Mesodermal cell (in vitro differentiated cells): Measurements from ENCODE around the gene TSNAX.
"Not testable (repeated sequence)": the region's sequence is repeated elsewhere in the genome, so short reads cannot be mapped to it uniquely, and the experiment has no call there.

Source experiments
- H3K27ac ChIP-seq: 2 replicates; pipeline ENCODE4 v1.7.0; 2013; ENCODE audit warnings: mild to moderate bottlenecking, low read depth, low read length, moderate library complexity; ENCODE audit not compliant: severe bottlenecking
- H3K36me3 ChIP-seq: 2 replicates; pipeline ENCODE4 v1.7.1; 2013; ENCODE audit warnings: mild to moderate bottlenecking, low read length, moderate library complexity; ENCODE audit not compliant: control insufficient read depth, insufficient read depth
- H3K4me1 ChIP-seq: one replicate; pipeline ENCODE4 v1.7.1; 2013; ENCODE audit warnings: mild to moderate bottlenecking, low read length; ENCODE audit not compliant: insufficient read depth, control insufficient read depth, poor library complexity, severe bottlenecking
- H3K4me3 ChIP-seq: 2 replicates; pipeline ENCODE4 v1.7.0; 2013; ENCODE audit warnings: low read length, control low read depth, mild to moderate bottlenecking; ENCODE audit not compliant: insufficient read depth, poor library complexity, severe bottlenecking; ENCODE audit errors: extremely low read depth
- H3K9me3 ChIP-seq: 2 replicates; pipeline ENCODE4 v1.7.1; 2013; ENCODE audit warnings: mild to moderate bottlenecking, low read length, moderate library complexity; ENCODE audit not compliant: control insufficient read depth
- WGBS, 2 experiments: methylation state at CpG; one replicate each; pipeline ENCODE4 v1.1.5; 2013; ENCODE audit warnings: missing lambda C conversion rate in 2 of 2; ENCODE audit not compliant: insufficient coverage in 2 of 2; 5-methylcytosine and 5-hydroxymethylcytosine counted together

The TSNAX gene

DNA sequence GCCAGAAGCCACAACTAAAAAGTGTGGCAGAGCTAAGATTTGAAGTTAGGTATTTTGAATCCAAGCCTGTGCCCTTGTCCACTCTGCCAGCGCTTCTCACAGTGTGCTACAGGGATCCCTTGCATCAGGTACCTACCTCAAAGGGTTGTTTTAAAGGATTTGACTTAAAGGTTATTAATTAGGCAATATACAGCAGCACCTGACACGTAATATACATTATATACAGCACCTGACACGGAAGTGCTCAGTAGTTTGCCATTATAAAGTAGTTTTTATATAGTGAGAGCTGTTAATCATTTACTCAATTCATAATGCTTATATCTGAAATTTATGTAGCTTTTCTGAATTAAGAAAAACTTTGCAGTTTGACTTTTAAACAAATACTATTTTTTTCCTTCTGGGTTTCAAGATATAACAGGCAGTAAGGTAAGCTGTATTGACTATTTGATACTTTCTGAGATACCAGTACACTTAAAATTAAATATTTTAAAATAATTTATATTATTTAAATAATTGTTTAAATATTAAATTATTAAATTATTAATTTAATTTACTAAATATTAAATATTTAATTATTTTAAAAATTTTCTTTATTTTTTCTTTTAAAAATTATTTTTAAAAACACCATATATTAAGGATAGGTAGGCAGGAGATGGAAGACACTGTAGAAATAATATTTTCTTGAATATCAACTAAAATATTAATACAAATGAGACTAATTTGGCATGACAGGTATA is 33.3 kb downstream of the TSNAX start:
- Histone ChIP-seq H3K36me3 (peaks cover 31% of the 10 kb centered on the region), H3K9me3 (no peaks in the 10 kb centered on the region), H3K4me1 (no peaks in the 10 kb centered on the region), H3K4me3 (no peak overlapping the region), H3K27ac (no peak overlapping the region)
- 100% methylated on average over 1 of the region's 3 CpGs; no CpG with 5 or more reads in 1 of the 2 experiments for WGBS, 2 experiments

DNA sequence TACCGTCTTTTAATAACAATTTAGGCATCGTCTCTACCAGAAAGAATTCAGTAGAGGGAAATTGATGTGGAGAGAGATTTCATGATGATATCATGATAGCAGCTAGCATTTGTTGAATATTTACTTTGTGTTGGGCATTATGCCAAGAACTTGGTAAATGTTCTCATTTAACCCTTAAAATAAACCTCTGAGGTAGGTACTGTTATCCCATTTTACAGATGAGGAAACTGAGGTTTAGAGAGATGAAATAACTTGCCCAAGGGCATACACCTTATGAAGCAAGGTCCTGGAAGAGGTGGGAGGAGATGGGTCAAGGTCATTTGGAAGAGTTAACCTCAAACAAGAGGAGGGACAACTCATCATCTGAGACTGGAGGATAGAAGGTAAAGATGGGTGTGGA is 34.8 kb downstream of the TSNAX start:
- Histone ChIP-seq H3K9me3 (no peaks in the 10 kb centered on the region), H3K4me1 (no peaks in the 10 kb centered on the region), H3K4me3 (no peak overlapping the region), H3K27ac (no peak overlapping the region), H3K36me3 (peaks cover 36% of the 10 kb centered on the region)
- WGBS, 2 experiments = no CpG with 5 or more reads among the region's 2 CpGs

DNA sequence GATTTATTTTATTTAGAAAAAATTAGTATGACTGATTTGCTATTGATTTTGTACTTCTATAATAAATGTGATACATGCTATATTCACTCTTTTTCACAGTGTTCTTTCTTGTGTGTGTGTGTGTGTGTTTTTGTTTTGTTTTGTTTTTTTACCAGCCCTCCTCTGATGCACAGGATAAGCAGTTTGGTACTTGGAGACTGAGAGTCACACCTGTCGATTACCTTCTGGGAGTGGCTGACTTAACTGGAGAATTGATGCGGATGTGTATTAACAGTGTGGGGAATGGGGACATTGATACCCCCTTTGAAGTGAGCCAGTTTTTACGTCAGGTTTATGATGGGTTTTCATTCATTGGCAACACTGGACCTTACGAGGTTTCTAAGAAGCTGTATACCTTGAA is 35.9 kb downstream of the TSNAX start:
- 96 to 97% methylated on average over 4 of the region's 4 CpGs for WGBS, 2 experiments
- H3K36me3 ChIP-seq = peaks cover 41% of the 10 kb centered on the region
- H3K27ac ChIP-seq = no peak overlapping the region
- no peaks in the 10 kb centered on the region for H3K4me1 ChIP-seq
- no peaks in the 10 kb centered on the region for H3K9me3 ChIP-seq
- no peak overlapping the region for H3K4me3 ChIP-seq

DNA sequence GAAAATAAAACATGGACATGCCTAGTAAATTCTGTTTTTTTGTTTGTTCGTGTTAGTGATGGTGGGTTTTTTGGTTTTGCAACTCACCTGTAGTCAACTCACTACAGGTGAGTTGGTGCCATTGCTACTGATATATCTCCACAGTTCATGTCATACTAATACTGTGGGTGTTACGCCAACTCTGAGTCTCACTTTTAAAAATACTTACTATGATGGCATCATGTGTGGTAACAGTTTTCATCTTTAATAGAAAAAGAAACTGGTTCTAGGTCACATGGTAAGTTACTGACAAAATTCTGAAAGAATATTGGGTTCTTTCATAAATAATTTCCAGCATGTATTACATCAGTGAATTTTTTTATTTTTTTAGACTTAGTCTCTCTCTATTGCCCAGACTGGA is 38.0 kb downstream of the TSNAX start:
- Histone ChIP-seq H3K4me3 (no peak overlapping the region), H3K27ac (no peak overlapping the region), H3K9me3 (no peaks in the 10 kb centered on the region), H3K4me1 (no peaks in the 10 kb centered on the region), H3K36me3 (peaks cover 41% of the 10 kb centered on the region)
- no CpG with 5 or more reads among the region's 2 CpGs for WGBS, 2 experiments

DNA sequence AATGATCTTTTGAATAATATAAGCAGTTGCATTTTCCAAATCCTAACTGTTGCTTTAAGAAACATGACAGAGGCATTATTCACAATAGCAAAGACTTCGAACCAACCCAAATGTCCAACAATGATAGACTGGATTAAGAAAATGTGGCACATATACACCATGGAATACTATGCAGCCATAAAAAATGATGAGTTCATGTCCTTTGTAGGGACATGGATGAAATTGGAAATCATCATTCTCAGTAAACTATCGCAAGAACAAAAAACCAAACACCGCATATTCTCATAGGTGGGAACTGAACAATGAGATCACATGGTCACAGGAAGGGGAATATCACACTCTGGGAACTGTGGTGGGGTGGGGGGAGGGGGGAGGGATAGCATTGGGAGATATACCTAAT is 41.8 kb downstream of the TSNAX start:
- H3K36me3 ChIP-seq = peaks cover 20% of the 10 kb centered on the region
- H3K9me3 ChIP-seq, H3K4me1 ChIP-seq, H3K27ac ChIP-seq, H3K4me3 ChIP-seq: not testable (repeated sequence)
- WGBS, 2 experiments = no CpG with 5 or more reads among the region's 3 CpGs

DNA sequence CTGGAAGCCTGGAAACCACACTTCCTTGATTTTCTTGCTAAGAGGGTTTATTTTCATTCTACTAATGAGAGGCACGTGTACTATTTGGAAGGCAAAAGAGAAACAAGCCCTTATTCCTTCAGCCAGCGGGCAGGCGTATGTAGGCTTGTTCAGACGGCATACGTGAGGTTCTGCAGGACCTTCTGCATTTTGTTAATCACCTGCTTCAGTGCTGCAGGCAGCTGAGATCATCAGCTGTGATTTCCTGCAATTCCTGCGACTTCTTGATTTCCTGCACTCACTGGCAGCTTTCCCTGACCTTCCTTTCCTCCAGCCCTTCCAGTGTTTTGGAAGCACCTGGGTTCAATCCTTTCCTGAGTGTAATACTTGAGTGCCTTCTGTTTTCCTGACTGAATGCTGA is 43.4 kb downstream of the TSNAX start:
- Histone ChIP-seq H3K4me3 (no peak overlapping the region), H3K9me3 (no peaks in the 10 kb centered on the region), H3K36me3 (peaks cover 20% of the 10 kb centered on the region), H3K27ac (no peak overlapping the region), H3K4me1 (no peaks in the 10 kb centered on the region)
- WGBS, 2 experiments = 88 to 92% methylated on average over 5 to 6 of the region's 6 CpGs

DNA sequence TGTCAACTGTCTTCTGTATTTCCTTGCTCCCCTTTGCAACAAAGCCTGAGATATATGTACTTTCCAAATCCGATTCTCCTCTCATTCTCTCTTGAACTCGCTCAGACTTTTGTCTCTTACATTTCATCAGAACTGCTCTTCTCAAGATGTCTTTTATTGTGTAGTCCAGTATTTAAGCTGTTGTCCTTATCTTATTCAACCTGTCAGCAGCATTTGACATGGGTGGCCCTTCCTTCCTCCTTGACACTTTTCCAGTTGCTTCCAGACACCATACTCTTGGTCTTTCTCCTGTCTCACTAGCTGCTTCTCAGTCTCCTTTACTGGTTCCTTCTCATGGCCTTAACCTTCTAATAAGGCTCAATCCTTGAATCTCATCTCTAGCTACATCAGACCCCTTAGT is 47.0 kb downstream of the TSNAX start:
- Histone ChIP-seq H3K9me3 (no peaks in the 10 kb centered on the region), H3K4me1 (no peaks in the 10 kb centered on the region)
- WGBS, 2 experiments = 100% methylated on average over 1 of the region's 2 CpGs; no CpG with 5 or more reads in 1 of the 2 experiments

DNA sequence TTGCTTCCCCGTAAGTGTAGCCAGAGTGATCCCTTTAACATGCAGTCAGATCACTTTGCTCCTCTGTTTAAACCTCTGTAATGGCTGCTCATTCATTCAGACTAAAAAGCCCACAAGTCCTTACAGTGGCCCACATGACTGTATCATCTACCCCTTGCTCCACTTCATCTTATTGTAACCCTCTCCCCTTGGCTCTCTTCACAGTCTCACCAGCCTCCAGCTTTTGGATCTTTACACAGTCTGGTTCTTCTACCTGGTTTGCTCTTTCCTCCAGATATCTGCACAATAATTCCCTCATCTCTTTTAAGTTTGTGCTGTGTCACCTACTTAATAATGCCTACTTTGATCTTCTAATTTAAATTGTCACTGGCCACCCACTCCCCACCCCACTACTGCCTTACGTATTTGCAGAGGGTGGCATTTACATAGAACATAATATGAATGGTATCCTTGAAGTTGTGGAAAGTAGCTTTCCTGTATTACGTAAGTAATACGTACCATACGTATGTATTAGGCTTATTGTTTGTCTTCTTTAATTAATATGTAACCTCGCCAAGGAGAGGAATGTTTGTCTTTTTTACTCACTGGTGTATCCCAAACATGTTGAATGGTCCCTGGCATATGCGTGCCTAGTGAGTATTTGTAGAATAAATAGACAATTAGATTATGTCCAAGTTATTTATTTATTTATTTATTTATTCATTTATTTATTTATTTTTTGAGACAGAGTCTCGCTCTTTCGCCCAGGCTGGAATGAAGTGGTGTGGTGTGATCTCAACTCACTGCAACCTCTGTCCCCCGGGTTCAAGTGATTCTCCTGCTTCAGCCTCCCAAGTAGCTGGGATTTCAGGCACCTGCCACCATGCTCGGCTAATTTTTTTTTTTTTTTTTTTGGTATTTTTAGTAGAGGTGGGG is 48.6 kb downstream of the TSNAX start:
- WGBS, 2 experiments = 92 to 100% methylated on average over 3 to 6 of the region's 11 CpGs
- no peak overlapping the region for H3K4me3 ChIP-seq
- no peaks in the 10 kb centered on the region for H3K36me3 ChIP-seq
- H3K9me3 ChIP-seq = no peaks in the 10 kb centered on the region
- H3K4me1 ChIP-seq = no peaks in the 10 kb centered on the region
- no peak overlapping the region for H3K27ac ChIP-seq

More for the DNA sequence above, 47.0 kb downstream of the TSNAX start:
- Histone ChIP-seq H3K27ac (no peak overlapping the region), H3K36me3 (no peaks in the 10 kb centered on the region), H3K4me3 (no peak overlapping the region)

DNA sequence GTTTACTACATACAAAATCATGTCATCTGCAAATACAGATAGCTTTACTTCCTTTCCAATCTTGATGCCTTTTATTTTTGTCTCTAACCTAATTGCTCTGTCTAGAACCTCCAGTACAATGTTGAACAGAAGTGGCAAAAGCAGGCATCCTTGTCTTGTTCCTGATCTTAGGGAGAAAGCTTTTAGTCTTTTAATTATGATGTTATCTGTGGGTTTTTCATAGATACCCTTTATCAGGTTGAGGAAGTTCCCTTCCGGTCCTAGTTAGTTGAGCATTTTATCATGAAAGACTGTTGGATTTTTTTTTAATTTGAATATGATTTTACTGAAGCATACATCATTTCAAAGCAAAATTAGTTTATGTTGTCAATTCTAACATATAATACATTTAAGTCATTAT is 52.4 kb downstream of the TSNAX start:
- no peaks in the 10 kb centered on the region for H3K36me3 ChIP-seq
- H3K9me3 ChIP-seq = no peaks in the 10 kb centered on the region
- no peak overlapping the region for H3K4me3 ChIP-seq
- WGBS, 2 experiments = no CpG with 5 or more reads among the region's 1 CpG
- no peak overlapping the region for H3K27ac ChIP-seq
- H3K4me1 ChIP-seq = no peaks in the 10 kb centered on the region

DNA sequence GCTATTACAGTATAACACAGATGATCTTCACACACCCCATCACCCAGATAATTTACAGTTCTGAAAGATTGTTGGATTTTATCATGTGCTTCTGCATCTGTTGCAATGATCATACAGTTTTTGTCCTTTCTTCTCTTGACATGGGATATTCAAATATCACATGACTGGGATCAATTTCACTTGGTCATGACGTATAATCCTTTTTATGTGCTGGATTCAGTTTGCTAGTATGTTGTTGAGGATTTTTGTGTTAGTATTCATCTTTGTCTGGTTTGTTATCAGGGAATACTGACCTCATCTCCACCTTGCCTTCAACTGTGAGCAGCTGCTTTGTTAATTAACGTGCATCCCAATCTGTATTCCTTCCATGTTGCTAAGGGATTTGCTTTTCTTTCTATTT is 53.4 kb downstream of the TSNAX start:
- Histone ChIP-seq H3K4me1 (no peaks in the 10 kb centered on the region), H3K27ac (no peak overlapping the region), H3K36me3 (no peaks in the 10 kb centered on the region), H3K9me3 (no peaks in the 10 kb centered on the region), H3K4me3 (no peak overlapping the region)
- 80% methylated on average over 1 of the region's 2 CpGs; no CpG with 5 or more reads in 1 of the 2 experiments for WGBS, 2 experiments

DNA sequence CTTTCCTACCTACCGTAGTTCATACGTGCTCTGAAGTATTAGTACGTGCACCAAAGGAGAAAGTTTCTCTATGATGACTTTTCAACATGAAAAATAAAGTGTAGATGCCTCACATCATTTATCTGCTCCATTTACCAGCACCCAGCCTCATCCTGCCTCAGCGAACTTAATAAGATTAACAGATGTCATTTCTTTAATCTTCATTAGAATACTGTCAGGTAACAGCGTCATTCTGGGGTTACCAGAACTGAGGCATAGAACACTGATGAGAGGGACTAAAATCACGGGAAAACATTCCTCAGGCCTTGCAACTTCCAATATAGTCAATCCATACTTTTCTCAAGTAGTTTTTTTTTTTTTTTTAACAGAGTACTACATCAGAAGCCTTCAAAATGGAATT is 54.9 kb downstream of the TSNAX start:
- no peaks in the 10 kb centered on the region for H3K36me3 ChIP-seq
- no peak overlapping the region for H3K4me3 ChIP-seq
- no peaks in the 10 kb centered on the region for H3K4me1 ChIP-seq
- no peak overlapping the region for H3K27ac ChIP-seq
- WGBS, 2 experiments = 89 to 100% methylated on average over 1 to 3 of the region's 6 CpGs
- H3K9me3 ChIP-seq = no peaks in the 10 kb centered on the region
